ENCODE results near the gene SH3PXD2A. TPM values are rescaled to one million over a fixed set of nuclear protein-coding genes. Genes with fewer than 3 reads are reported as not detected.

Gene SH3PXD2A
- total RNA-seq, 1 experiment from 2014 or later: 4.5 TPM

GRCh38 chr10:103899312-103899711 lies 43.9 kb upstream of the SH3PXD2A start:
- DNase-seq: no peak
- no peak overlapping the region for H2BK15ac ChIP-seq (ENCODE audit: low read depth, low read length)
- H3K27ac ChIP-seq (ENCODE audit: insufficient read length, low read depth, low read length): no peak overlapping the region
- H3K4me3 Mint-ChIP-seq: no peak overlapping the region
- no peak overlapping the region for H3K9ac ChIP-seq (ENCODE audit: extremely low read depth, insufficient read length, low read length)
- no peak overlapping the region for H2AK5ac ChIP-seq (ENCODE audit: insufficient read length, low read length)
- H2BK120ac ChIP-seq (ENCODE audit: low read depth, low read length, poor library complexity, severe bottlenecking): no peak overlapping the region
- no peaks in the 10 kb centered on the region for H3K79me2 ChIP-seq (ENCODE audit: insufficient read depth, low read length)
- no peaks in the 10 kb centered on the region for H3K4me1 ChIP-seq (ENCODE audit: insufficient read depth, low read length)
- H2AFZ ChIP-seq (ENCODE audit: low read length): no peak overlapping the region
- H3T11ph ChIP-seq (ENCODE audit: low read length): no peak overlapping the region
- no peaks in the 10 kb centered on the region for H3K9me3 ChIP-seq (ENCODE audit: control insufficient read depth, low read depth, low read length)
- H3K27me3 ChIP-seq (ENCODE audit: insufficient read depth, low read length): no peaks in the 10 kb centered on the region
- H3K18ac ChIP-seq (ENCODE audit: insufficient read length, low read depth, low read length): no peak overlapping the region
- H3K56ac ChIP-seq (ENCODE audit: insufficient read length, low read depth, low read length): no peak overlapping the region
- no peak overlapping the region for H3K4me2 ChIP-seq (ENCODE audit: insufficient read depth, insufficient read length, low read length)
- no peaks in the 10 kb centered on the region for H3K23me2 ChIP-seq (ENCODE audit: insufficient read length, low read depth, low read length, poor library complexity, severe bottlenecking)
- H3K36me3 Mint-ChIP-seq (ENCODE audit: insufficient read depth in 1 of 3, low read depth in 3 of 3): peaks cover 0 to 13% (median 9%) of the 10 kb centered on the region in 3 experiments; a peak in 5 of 7 replicates
- H2BK20ac ChIP-seq (ENCODE audit: low read depth, low read length, poor library complexity, severe bottlenecking): no peak overlapping the region
- H3K23ac ChIP-seq (ENCODE audit: insufficient read length, low read depth, low read length): no peak overlapping the region
- no peak overlapping the region for H4K8ac ChIP-seq (replicated peaks; ENCODE audit: insufficient read length, low read depth, low read length)
- H2BK12ac ChIP-seq (ENCODE audit: insufficient read length, low read depth, low read length): no peak overlapping the region
- H3K27me3 Mint-ChIP-seq (ENCODE audit: low read depth): no peaks in the 10 kb centered on the region
- TF ChIP-seq, protein P1, sequence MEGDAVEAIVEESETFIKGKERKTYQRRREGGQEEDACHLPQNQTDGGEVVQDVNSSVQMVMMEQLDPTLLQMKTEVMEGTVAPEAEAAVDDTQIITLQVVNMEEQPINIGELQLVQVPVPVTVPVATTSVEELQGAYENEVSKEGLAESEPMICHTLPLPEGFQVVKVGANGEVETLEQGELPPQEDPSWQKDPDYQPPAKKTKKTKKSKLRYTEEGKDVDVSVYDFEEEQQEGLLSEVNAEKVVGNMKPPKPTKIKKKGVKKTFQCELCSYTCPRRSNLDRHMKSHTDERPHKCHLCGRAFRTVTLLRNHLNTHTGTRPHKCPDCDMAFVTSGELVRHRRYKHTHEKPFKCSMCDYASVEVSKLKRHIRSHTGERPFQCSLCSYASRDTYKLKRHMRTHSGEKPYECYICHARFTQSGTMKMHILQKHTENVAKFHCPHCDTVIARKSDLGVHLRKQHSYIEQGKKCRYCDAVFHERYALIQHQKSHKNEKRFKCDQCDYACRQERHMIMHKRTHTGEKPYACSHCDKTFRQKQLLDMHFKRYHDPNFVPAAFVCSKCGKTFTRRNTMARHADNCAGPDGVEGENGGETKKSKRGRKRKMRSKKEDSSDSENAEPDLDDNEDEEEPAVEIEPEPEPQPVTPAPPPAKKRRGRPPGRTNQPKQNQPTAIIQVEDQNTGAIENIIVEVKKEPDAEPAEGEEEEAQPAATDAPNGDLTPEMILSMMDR (conservative IDR thresholded peaks at IDR 0.05): no peak
- peaks cover 9 to 11% of the 10 kb centered on the region in 2 experiments for H3K4me1 Mint-ChIP-seq
- no peaks in the 10 kb centered on the region for H3K9me3 Mint-ChIP-seq
- no peak overlapping the region for H4K5ac ChIP-seq (ENCODE audit: insufficient read length, low read depth, low read length)
- no peaks in the 10 kb centered on the region for H4K20me1 ChIP-seq (ENCODE audit: control insufficient read depth, insufficient read depth, insufficient read length)
- no CpG with 5 or more reads among the region's 5 CpGs for WGBS (ENCODE audit: extremely low coverage, insufficient read length, low lambda C conversion rate)
- no peak overlapping the region for H3K27ac Mint-ChIP-seq
- no peak overlapping the region for H4K91ac ChIP-seq (ENCODE audit: insufficient read length, low read depth, low read length)
- no peaks in the 10 kb centered on the region for H3K79me1 ChIP-seq (ENCODE audit: insufficient read depth, low read depth, low read length, poor library complexity, severe bottlenecking)
- H2BK5ac ChIP-seq (ENCODE audit: insufficient read length, low read length): no peak overlapping the region
- H3K4ac ChIP-seq (ENCODE audit: low read depth, low read length): no peak overlapping the region
- no peak overlapping the region for H3K14ac ChIP-seq (ENCODE audit: insufficient read depth, low read length)

Data from H9 (cell line).